Smooth muscle cell of bladder (primary cell): ENCODE measurements around the gene DCHS2. TPM values are rescaled to one million over a fixed set of nuclear protein-coding genes. Genes with fewer than 3 reads are reported as not detected.

Experiments used
- total RNA-seq: library from RNA; depleted of rRNA; stranded (reverse); fragments of >200 nt; gene quantifications from 2 replicates; pipeline ENCODE4 v1.2.3, GENCODE V29; 2014

DCHS2 gene, protein sequence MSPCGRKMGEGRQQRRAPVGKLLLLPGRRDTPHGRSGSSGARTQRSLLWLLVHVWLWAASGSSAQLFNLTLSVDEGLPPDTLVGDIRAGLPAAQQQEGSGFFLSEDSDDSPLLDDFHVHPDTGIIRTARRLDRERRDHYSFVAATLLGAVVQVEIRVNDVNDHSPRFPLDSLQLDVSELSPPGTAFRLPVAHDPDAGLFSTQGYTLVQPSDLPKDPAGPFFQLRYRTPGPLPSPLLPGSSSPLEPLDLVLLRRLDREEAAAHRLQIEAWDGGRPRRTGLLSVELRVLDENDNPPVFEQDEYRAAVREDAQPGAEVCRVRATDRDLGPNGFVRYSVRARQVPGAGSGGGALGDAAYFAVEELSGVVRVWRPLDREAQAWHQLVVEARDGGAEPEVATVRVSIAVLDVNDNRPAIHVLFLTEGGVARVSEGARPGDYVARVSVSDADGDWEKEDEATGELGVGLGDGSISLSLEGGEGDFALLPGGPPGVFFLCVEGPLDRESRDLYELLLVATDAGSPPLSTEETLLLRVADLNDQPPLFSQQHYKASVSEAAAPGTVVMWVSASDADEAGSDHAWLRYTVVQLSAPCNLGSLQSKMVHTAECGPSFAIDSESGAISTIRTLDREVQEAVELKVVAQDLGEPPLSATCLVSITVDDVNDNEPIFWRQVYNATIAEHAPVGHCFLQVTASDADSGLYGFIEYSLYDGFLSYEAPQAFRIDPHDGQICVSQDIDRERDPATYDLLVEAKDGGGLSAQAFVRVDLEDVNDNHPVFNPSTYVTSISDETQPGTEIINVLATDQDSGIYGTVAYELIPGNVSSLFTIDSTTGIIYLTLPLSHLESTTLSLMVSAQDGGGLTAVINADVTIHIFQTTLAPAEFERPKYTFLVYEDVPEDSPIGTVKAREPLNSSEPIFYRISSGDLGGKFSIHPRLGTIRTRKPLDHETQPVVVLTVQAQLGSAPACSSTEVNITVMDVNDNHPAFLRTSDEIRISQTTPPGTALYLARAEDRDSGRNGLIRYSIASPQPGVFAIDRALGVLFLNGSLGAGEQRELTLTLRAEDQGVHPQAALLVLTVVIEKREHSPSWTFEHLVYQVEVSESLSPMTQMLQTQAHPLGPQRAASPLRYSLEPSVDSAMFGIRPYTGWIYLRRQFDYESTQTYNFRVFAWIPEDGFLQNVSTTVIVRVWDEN (N-terminal part only)
- under 0.01 TPM in 2 replicates for total RNA-seq

DNA sequence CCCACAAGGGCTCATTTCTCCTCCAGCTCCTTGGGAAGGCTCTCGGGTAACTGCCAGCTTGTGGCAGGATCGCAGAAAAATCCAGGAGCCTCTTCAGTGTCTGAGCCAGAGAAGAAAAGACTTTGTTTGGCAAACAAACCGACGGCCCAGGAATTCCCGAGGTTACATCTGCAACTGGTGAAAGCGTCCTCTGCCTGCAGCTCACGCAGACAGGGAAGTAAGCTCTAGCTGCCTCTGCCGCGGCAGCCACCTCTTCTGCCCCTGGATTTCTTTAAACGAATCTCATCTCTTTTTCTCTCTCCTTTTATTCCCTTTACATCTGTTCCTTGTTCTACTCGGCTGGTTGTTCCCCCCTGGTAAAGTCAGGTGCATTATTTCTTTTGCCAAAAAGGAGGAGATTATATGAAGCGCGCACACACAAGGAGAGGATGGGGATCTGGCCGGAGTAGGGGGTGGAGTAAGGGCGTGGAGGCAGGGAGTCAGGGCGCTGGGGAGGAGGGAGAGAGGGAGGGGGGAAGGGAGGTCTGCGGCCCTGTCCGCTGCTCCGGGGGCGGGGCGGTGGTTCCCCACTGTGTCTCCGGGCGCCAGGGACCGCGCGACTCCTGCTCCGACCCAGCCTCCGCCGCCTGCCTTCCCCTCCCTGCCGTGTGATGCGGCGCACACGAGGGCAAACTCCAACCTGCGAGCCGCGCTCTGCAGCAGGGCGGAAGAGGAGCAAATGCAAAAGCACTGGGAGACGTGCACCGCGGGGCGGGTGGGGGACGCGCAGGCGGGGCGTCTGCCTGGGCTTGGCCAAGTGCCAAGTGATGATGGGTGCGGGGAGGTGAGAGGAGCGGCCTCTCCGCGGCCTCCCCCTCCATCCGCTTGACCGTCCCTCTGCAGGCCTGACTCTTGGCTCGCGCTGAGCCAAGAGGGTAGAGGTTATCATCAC is at the start of gene DCHS2:
TSS of gene DCHS2 (minus strand) at position 459 of the 931 bp plus-strand sequence. CDS start at position 15, 444 bp downstream.

Other genes starting within 250 kb of the DCHS2 start
- gene PLRG1, start 58.6 kb upstream of the DCHS2 start, total RNA-seq, result 63.3 and 66.6 TPM in 2 replicates
- not detected in 2 replicates for gene FGB, start 71.2 kb upstream of the DCHS2 start, total RNA-seq
- gene FGA, start 98.9 kb upstream of the DCHS2 start, total RNA-seq, result not detected in 2 replicates
- 0.09 and 0.14 TPM in 2 replicates for gene FGG, start 120.9 kb upstream of the DCHS2 start, total RNA-seq